ENCODE data around the gene HPD. TPM values are rescaled to one million over a fixed set of nuclear protein-coding genes. Genes with fewer than 3 reads are reported as not detected.

Gene HPD
- total RNA-seq (2014; rRNA removed; shearing (Covaris generic)), result 0.21 TPM in 1 of 2 replicates, not detected in the other

DNA sequence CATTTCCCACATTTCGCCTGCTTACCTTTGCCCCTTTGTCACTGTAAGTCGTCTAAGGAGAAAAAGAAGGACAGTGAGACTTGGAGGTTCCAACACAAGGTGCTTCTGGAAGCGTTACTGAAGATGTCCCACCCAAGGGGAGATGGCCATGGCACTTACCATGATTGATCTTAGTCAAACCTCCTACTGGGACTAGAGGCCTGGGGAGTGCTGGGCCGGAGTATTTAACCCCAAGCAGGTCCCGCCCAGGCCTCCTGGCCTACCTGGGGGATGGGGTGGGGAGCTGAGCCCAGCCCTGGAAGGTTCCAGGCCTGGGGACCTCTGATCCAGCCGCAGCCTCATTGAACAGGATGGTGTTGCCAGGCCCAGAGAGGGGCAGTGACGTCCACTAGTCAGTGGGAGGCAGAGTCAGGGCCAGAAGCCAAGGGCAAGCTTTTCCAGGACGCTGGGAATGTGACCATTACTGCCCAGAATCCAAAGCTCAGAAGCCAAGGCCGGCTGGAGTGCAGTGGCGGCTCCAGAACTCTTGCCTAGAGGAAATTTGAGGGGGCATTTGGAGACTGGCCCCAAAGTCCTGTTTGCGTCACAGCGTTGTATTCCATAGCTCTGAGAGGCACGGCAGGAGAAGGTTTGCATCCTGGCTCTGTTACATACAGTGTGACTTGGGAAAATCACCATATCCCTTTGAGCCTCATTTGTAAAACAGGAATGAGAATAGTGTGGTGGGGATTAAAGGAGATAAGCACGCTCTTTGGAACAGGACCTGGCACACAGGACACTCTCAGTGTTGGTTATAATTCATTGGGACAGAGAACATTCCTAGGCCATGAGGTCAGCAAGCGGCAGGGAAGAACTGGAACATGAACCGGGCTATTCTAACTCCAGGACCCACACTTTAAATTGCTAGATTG, at the start of gene HPD:
Gene HPD (minus strand): TSS at position 198 of the 911 bp plus-strand sequence. CDS start 36 bp downstream, at position 162.

DNA sequence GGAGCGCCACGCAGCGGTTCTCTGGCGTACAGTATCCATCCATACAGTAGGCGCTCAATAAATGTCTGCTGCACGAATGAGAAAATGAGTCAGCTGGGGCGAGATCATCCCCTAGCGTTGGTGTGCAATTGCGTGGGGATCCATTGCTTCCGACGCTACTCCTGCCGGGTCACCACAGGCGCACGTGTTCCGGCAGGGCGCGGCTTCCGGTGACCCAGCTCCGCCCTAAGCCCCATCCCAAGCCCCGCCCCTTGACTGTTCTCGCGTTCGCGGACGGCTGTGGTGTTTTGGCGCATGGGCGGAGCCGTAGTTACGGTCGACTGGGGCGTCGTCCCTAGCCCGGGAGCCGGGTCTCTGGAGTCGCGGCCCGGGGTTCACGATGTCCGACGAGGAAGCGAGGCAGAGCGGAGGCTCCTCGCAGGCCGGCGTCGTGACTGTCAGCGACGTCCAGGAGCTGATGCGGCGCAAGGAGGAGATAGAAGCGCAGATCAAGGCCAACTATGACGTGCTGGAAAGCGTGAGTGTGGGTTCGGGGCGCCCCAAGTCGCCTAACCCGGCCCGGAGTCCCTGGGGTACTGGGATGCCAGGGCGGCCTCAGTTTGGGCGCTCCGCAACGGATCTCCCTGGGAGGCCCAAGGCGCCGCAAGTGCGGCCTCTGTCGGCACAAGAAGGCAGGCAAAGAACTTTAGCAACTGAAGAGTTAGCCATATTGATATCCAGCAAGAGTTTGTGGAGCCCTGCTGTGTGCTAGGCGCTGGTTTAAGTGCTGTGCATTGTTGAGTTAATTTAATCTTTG, 30.0 kb upstream of the HPD start, which contains the start of gene PSMD9:
Gene PSMD9 (plus strand): TSS at position 313 of the 796 bp plus-strand sequence. CDS start 67 bp downstream, at position 380.

DNA sequence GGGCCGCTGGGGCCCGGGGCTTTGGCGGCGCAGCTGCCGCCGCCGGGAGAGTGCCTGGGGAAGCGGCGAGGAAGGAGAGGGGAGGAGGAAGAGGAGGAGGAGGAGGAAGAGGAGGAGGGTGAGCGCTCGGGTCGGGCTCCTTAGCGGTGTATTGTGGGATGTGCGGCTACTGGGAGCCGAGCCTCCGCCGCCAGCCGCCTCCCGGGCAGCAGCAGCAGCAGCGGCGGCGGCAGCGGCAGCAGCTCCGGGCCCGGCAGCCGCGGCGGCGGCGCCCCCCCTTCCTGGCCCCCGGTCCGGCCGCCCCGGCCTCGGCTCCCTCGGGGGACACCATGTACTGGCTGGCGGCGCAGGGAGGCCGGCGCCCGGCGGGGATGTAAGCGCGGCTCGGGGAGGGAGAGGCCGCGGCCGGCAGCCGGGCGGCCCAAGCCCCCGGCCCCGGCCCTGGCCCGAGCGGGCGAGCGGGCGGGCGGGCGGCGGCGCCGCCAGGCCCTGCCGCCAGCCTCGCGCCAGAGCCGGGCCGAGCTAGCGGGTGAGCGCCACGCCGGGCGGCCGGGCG, 54.7 kb downstream of the HPD start, which contains the start of gene SETD1B:
Gene SETD1B (plus strand): TSS at position 149 of the 556 bp plus-strand sequence. CDS start 729 bp downstream, outside the sequence.

DNA sequence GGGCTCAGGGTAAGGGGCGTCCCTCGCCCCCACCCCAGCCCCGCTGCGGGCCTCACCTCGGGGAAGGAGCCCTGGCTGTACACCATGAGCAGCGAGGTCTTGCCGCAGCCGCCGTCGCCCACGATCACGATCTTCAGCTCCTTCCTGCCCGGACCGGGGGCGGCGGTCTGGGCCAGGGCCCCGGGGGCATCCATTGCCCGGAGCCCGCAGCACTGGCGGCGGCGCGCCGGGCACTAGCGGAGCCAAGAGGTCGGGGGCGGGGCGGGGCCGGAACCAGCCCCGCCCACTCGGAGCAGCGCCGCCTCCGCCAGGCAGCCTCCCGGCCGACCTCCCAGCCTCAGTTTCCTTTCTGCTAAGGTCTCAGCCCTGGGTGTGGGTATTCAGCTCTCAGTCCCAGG, 65.2 kb downstream of the HPD start, which contains the start of gene RHOF:
Gene RHOF (minus strand): TSS at position 249 of the 398 bp plus-strand sequence. CDS start 55 bp downstream, at position 194.

Small RNA genes lying within 50 kb of the gene (small RNA-seq; reads per million reads assigned to genes)
- gene AC069503.3 (not detected), gene RF00017 (not detected), gene RNU7-170P (not detected)

Other genes starting within 250 kb of the HPD start
- gene ORAI1, start 232.3 kb downstream of the HPD start, total RNA-seq (2014; rRNA removed; shearing (Covaris generic)), result 14.9 and 18.7 TPM in 2 replicates
- gene MORN3, start 189.2 kb downstream of the HPD start, total RNA-seq (2014; rRNA removed; shearing (Covaris generic)), result 0.72 and 1.5 TPM in 2 replicates
- 9.4 and 9.7 TPM in 2 replicates for gene TMEM120B, start 146.1 kb downstream of the HPD start, total RNA-seq (2014; rRNA removed; shearing (Covaris generic))
- 28.6 and 33.9 TPM in 2 replicates for gene RHOF, start 65.2 kb downstream of the HPD start, total RNA-seq (2014; rRNA removed; shearing (Covaris generic))
- 3.8 and 4.4 TPM in 2 replicates for gene SETD1B, start 54.9 kb downstream of the HPD start, total RNA-seq (2014; rRNA removed; shearing (Covaris generic))
- 120 and 122 TPM in 2 replicates for gene PSMD9, start 29.9 kb upstream of the HPD start, total RNA-seq (2014; rRNA removed; shearing (Covaris generic))
- gene CFAP251, start 59.7 kb upstream of the HPD start, total RNA-seq (2014; rRNA removed; shearing (Covaris generic)), result 1.4 and 2.6 TPM in 2 replicates
- 3.5 and 4.3 TPM in 2 replicates for gene BCL7A, start 163.0 kb upstream of the HPD start, total RNA-seq (2014; rRNA removed; shearing (Covaris generic))
- 7.9 and 11.1 TPM in 2 replicates for gene MLXIP, start 219.9 kb upstream of the HPD start, total RNA-seq (2014; rRNA removed; shearing (Covaris generic))